HepG2 (cell line): Measurements from ENCODE around the gene TLE7. TPM values are rescaled to one million over a fixed set of nuclear protein-coding genes. Genes with fewer than 3 reads are reported as not detected.

ENCODE experiments used
- ERF ChIP-seq: IDR thresholded peaks from 2 replicates; pipeline ENCODE4 v1.6.1; 2018; ENCODE audit warnings: missing biosample characterization, missing genetic modification reagents
- KDM4B ChIP-seq: sonication (generic); formaldehyde crosslinking; IDR thresholded peaks from 2 replicates; pipeline ENCODE4 v1.4.0; 2020; ENCODE audit warnings: missing genetic modification reagents
- KDM5A ChIP-seq: fragments of 200-600 bp; sonication (generic); IDR thresholded peaks from 2 replicates; pipeline ENCODE4 v1.7.0; 2018; ENCODE audit warnings: antibody characterized with exemption, mild to moderate bottlenecking, low read length, borderline replicate concordance
- KLF6 ChIP-seq: IDR thresholded peaks from 2 replicates; pipeline ENCODE4 v1.8.0; 2016; ENCODE audit warnings: missing biosample characterization, missing genetic modification reagents
- NFIC ChIP-seq: IDR thresholded peaks from 2 replicates; pipeline ENCODE4 v1.6.1; 2012; ENCODE audit warnings: mild to moderate bottlenecking, low read length, inconsistent platforms
- PAWR ChIP-seq: sonication (generic); formaldehyde crosslinking; IDR thresholded peaks from 2 replicates; pipeline ENCODE4 v1.4.0; 2020; ENCODE audit warnings: missing genetic modification reagents, mild to moderate bottlenecking, borderline replicate concordance
- RORA ChIP-seq: sonication (generic); formaldehyde crosslinking; IDR thresholded peaks from 2 replicates; pipeline ENCODE4 v1.5.0; 2020; ENCODE audit warnings: mild to moderate bottlenecking, missing genetic modification reagents, moderate library complexity
- SETDB1 ChIP-seq: sonication (generic); formaldehyde crosslinking; IDR thresholded peaks from 2 replicates; pipeline ENCODE4 v1.5.1; 2020; ENCODE audit warnings: missing genetic modification reagents, mild to moderate bottlenecking, borderline replicate concordance
- SNAI1 ChIP-seq: sonication (generic); formaldehyde crosslinking; IDR thresholded peaks from 2 replicates; pipeline ENCODE4 v1.5.0; 2020; ENCODE audit warnings: mild to moderate bottlenecking, missing genetic modification reagents, borderline replicate concordance
- TEAD2 ChIP-seq: sonication (generic); formaldehyde crosslinking; IDR thresholded peaks from 2 replicates; pipeline ENCODE4 v1.9.0; 2021; ENCODE audit warnings: missing genetic modification reagents
- TFE3 ChIP-seq: IDR thresholded peaks from 2 replicates; pipeline ENCODE4 v1.6.1; 2016
- THYN1 ChIP-seq: sonication (generic); formaldehyde crosslinking; IDR thresholded peaks from 2 replicates; pipeline ENCODE4 v1.8.1; 2023; ENCODE audit warnings: low read depth, mild to moderate bottlenecking, moderate library complexity, missing genetic modification reagents, borderline replicate concordance
- XRCC5 ChIP-seq: fragments of 200-400 bp; formaldehyde crosslinking; optimal IDR thresholded peaks from 2 replicates; pipeline ENCODE3; 2017; ENCODE audit warnings: mild to moderate bottlenecking, low read length
- YEATS2 ChIP-seq: sonication (generic); formaldehyde crosslinking; IDR thresholded peaks from 2 replicates; pipeline ENCODE4 v1.4.0; 2020; ENCODE audit warnings: missing genetic modification reagents, borderline replicate concordance
- ZFP91 ChIP-seq: sonication (generic); formaldehyde crosslinking; IDR thresholded peaks from 2 replicates; pipeline ENCODE4 v1.9.0; 2022; ENCODE audit warnings: missing genetic modification reagents, mild to moderate bottlenecking, borderline replicate concordance
- ZNF142 ChIP-seq: sonication (generic); formaldehyde crosslinking; IDR thresholded peaks from 2 replicates; pipeline ENCODE4 v1.4.0; 2020; ENCODE audit warnings: missing genetic modification reagents
- ZNF225 ChIP-seq: sonication (generic); formaldehyde crosslinking; IDR thresholded peaks from 2 replicates; pipeline ENCODE4 v1.4.0; 2020; ENCODE audit warnings: mild to moderate bottlenecking, missing genetic modification reagents
- ZNF569 ChIP-seq: sonication (generic); formaldehyde crosslinking; IDR thresholded peaks from 2 replicates; pipeline ENCODE4 v1.5.0; 2020; ENCODE audit warnings: mild to moderate bottlenecking, missing genetic modification reagents, moderate library complexity, borderline replicate concordance
- ZNF639 ChIP-seq: conservative IDR thresholded peaks from 2 replicates; pipeline ENCODE4 v1.6.1; 2018; ENCODE audit warnings: missing genetic modification reagents
- polyA plus RNA-seq, 8 experiments: library from polyadenylated mRNA; depleted of rRNA in 3 of 8; stranded (reverse) in 7 of 8; unstranded in 1 of 8; fragments of >200 nt; fragmentation: Illumina TruSeq in 4 of 8; extraction: Trizol in 4 of 8; gene quantifications; 2 replicates each; pipeline versions ENCODE4 v1.2.1 to v1.2.3, GENCODE V29; 2011 to 2016; ENCODE audit warnings: low read depth in 4 of 8, missing spikeins in 1 of 8, mixed read lengths in 1 of 8; ENCODE audit not compliant: insufficient read depth in 1 of 8
- total RNA-seq, 5 experiments: library from RNA; depleted of rRNA; stranded (reverse); fragments of >200 nt; fragmentation: Illumina TruSeq; extraction: Trizol; gene quantifications; 2 replicates each; pipeline ENCODE4 v1.2.3, GENCODE V29; 2016; ENCODE audit warnings: low read depth in 1 of 5

Gene TLE7
- total and polyA plus RNA-seq, 2 of the 13 experiments (the other 11 are each of a cell fraction or from before 2014, with no cell fraction given), result not detected

GRCh38 chr16:71426069-71426879, 15.6 kb downstream of the TLE7 start (continued):
- TF ChIP-seq ZFP91 (peak; percentile 98), NFIC (no peak; the same call in 1 of the 2 replicates), RORA (no peak), SNAI1 (CRISPR knock-in tag) (peak; percentile 19; the same call in 1 of the 2 replicates), ZNF639 (CRISPR knock-in tag) (peak; percentile 80), ZNF225 (peak; percentile 92), YEATS2 (CRISPR knock-in tag) (peak; percentile 77; the same call in 1 of the 2 replicates), PAWR (CRISPR knock-in tag) (peak; percentile 99), KDM4B (peak; percentile 97), ERF (peak; percentile 99), THYN1 (CRISPR knock-in tag) (no peak), KDM5A (0 out of 2 replicates have a peak, but pooled peaks have one; percentile 42), ZNF142 (CRISPR knock-in tag) (peak; percentile 85), SETDB1 (CRISPR knock-in tag) (no peak), XRCC5 (peak; percentile 23), KLF6 (CRISPR knock-in tag) (peak; percentile 96), TFE3 (CRISPR knock-in tag) (peak; percentile 79), ZNF569 (0 out of 2 replicates have a peak, but pooled peaks have one; percentile 67), TEAD2 (no peak)
